Measurements from ENCODE around the gene PRF1.

- no peak for TF ChIP-seq CTCF (IDR thresholded peaks at IDR 0.05 in 4 of 5, conservative IDR thresholded peaks at IDR 0.05 in 1 of 5)
- no peak for TF ChIP-seq POLR2A (IDR thresholded peaks at IDR 0.05)
Measured at GRCh38 chr10:70615211-70615610, 12.7 kb upstream of the PRF1 start.

All from gastrocnemius medialis (tissue), 4 donors.